Activated B cell treated with CpG ODN at 0.5 μM for 24 hours (primary cell): ENCODE results near the gene SHISAL2A. TPM values are rescaled to one million over a fixed set of nuclear protein-coding genes. Genes with fewer than 3 reads are reported as not detected.

Experiments
- ATAC-seq: fragments of 200-7000 bp; cut with Tn5 transposase; one replicate; pipeline ENCODE4 v1.10.0; 2021; ENCODE audit warnings: low read depth, mild to moderate bottlenecking, moderate library complexity
- CTCF ChIA-PET: fragments of 350-600 bp; sonication (Branson Sonifier 250); formaldehyde crosslinking; loops from one replicate; lab custom pipeline; 2021; ENCODE audit warnings: antibody characterized with exemption; lab: Charles Lee
- POLR2A ChIA-PET: fragments of 350-600 bp; sonication (Branson Sonifier 250); formaldehyde crosslinking; loops from one replicate; lab custom pipeline; 2021; ENCODE audit warnings: antibody characterized with exemption; lab: Charles Lee
- DNase-seq: peaks from one replicate; pipeline ENCODE4 v3.0.0; 2022
- H3K27ac Mint-ChIP-seq: one replicate; pipeline ENCODE4 v1.8.0; 2020; ENCODE audit warnings: mixed read lengths
- H3K27me3 Mint-ChIP-seq: one replicate; pipeline ENCODE4 v1.8.0; 2021; ENCODE audit warnings: mixed read lengths
- H3K36me3 Mint-ChIP-seq: one replicate; pipeline ENCODE4 v1.8.0; 2021; ENCODE audit warnings: low read depth, mixed read lengths
- H3K4me1 Mint-ChIP-seq: one replicate; pipeline ENCODE4 v1.8.0; 2021; ENCODE audit warnings: mixed read lengths
- H3K4me3 Mint-ChIP-seq: one replicate; pipeline ENCODE4 v1.8.0; 2020; ENCODE audit warnings: mild to moderate bottlenecking, mixed read lengths
- H3K9me3 Mint-ChIP-seq: one replicate; pipeline ENCODE4 v1.8.0; 2020; ENCODE audit warnings: mixed read lengths
- intact Hi-C: fragments of 100-400 bp; cut with micrococcal nuclease; formaldehyde crosslinking; loops from one replicate; pipeline ENCODE4 v1.15.1; 2024
- total RNA-seq: library from RNA; stranded (reverse); gene quantifications from 2 replicates; pipeline ENCODE4 v1.2.3, GENCODE V29; 2022
- TF ChIP-seq, protein P1 (sequence below): fragments of 200-600 bp; IDR thresholded peaks from one replicate; pipeline ENCODE4 v1.8.0; 2022; ENCODE audit warnings: antibody characterized with exemption, mild to moderate bottlenecking

SHISAL2A gene
- total RNA-seq, 1 donor from 2014 or later, result 44.2 TPM

DNA sequence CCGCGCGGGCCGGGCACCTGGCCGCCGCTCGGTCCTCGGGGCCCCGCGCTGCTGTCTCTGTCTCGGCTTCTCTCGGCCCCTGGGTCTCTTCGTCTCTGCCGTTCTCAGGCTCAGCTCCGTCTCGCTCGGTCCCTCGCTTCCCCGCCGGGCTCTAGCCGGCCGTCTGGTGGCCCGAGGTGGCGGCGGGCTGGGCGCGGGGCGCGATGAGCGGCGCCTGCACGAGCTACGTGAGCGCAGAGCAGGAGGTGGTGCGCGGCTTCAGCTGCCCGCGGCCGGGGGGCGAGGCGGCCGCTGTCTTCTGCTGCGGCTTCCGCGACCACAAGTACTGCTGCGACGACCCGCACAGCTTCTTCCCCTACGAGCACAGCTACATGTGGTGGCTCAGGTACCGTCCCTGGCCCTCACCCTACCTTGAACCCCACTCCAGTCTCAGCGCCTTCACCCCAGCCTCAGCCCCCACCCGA, 355 bp downstream of the SHISAL2A start:
- peak; percentile 54 for DNase-seq
- H3K9me3 Mint-ChIP-seq, result no peaks in the 10 kb centered on the region
- intact Hi-C loops, result loop anchor here (1.0 to 10.0 kb wide), 2 partner anchors 81 to 1129 kb away; no protein-coding TSS in a partner anchor
- H3K36me3 Mint-ChIP-seq, result peaks cover 27% of the 10 kb centered on the region
- peak overlapping the region; percentile 97 for H3K4me3 Mint-ChIP-seq
- no peaks in the 10 kb centered on the region for H3K27me3 Mint-ChIP-seq
- peak; percentile 1 for ATAC-seq
- peaks cover 83% of the 10 kb centered on the region for H3K4me1 Mint-ChIP-seq
- TF ChIP-seq, protein P1, sequence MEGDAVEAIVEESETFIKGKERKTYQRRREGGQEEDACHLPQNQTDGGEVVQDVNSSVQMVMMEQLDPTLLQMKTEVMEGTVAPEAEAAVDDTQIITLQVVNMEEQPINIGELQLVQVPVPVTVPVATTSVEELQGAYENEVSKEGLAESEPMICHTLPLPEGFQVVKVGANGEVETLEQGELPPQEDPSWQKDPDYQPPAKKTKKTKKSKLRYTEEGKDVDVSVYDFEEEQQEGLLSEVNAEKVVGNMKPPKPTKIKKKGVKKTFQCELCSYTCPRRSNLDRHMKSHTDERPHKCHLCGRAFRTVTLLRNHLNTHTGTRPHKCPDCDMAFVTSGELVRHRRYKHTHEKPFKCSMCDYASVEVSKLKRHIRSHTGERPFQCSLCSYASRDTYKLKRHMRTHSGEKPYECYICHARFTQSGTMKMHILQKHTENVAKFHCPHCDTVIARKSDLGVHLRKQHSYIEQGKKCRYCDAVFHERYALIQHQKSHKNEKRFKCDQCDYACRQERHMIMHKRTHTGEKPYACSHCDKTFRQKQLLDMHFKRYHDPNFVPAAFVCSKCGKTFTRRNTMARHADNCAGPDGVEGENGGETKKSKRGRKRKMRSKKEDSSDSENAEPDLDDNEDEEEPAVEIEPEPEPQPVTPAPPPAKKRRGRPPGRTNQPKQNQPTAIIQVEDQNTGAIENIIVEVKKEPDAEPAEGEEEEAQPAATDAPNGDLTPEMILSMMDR, result no peak
- ChIA-PET CTCF (interaction anchor here (1.0 to 4.8 kb wide), 7 partner anchors 9 to 80 kb away, joined by 3 to 23 read pairs (median 5); partner anchors contain the start of gene TUT4), POLR2A (interaction anchor here (0.5 to 8.3 kb wide), 29 partner anchors 8 to 267 kb away, joined by 3 to 163 read pairs (median 7); partner anchors contain the start of genes COA7, ORC1, PRPF38A and TUT4)
- peak overlapping the region; percentile 98 for H3K27ac Mint-ChIP-seq

DNA sequence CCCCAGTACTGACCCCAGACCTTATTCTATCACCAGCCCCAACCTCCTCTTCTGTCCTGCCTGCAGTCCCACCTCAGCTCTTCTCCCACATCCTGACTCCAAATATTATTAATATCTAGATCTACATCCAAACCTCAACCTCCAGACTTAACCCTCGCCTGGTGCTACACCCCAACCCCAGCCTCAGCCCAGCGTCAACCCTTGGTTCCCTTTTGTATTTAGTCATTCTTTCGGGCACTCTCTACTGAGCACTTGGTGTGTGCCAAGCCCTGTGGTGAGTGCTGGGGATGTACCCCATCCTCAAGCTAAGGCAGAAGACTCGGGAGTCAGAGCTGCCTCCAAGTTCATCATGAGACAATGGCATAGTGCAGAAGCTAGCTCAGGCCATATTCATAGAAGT, 1.1 kb downstream of the SHISAL2A start:
- POLR2A ChIA-PET, result interaction anchor here (0.8 to 8.3 kb wide), 17 partner anchors 14 to 139 kb away, joined by 3 to 163 read pairs (median 9); partner anchors contain the start of genes GPX7 and TUT4
- no peak for ATAC-seq

DNA sequence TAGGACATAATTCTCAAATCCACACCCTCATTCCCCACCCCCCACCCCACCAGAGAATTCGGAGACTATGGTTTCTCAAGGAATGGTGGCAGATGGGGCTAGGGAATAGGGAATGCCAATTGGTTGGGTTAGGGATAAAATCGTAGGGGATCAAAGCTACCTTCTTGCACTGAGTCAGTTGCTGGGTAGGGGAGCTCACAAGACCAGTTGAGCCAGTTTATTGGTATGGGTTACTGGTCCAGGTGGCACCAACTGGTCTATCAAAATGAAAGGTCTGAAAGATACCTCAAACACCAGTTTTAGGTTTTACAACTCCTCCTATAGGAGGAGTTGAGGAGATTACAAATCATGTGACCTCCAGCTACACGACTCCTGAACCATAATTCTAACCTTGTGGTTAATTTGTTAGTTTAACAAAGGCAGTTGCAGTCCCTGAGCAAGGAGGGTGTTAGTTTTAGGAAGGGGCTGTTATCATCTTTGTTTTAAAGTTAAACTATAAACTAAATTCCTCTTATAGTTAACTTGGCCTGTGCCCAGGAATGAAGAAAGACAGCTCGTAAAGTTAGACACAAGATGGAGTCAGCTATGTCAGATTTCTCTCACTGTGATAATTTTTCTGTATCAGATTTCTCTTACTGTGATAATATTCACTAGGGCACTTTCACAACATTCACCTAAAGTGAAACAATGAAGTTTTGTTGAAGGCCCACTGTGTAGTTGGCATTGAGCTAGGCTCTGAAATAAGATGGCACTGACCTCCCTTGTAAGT, 2.5 kb downstream of the SHISAL2A start:
- DNase-seq (no peak), ATAC-seq (no peak)
- intact Hi-C loops, result loop anchor here (2.0 to 10.0 kb wide), 2 partner anchors 105 to 1131 kb away; no protein-coding TSS in a partner anchor
- Mint-ChIP-seq H3K4me1 (peaks cover 88% of the 10 kb centered on the region), H3K36me3 (peaks cover 25% of the 10 kb centered on the region), H3K27ac (peak overlapping the region; percentile 98), H3K9me3 (peaks cover 3% of the 10 kb centered on the region), H3K27me3 (no peaks in the 10 kb centered on the region), H3K4me3 (peak overlapping the region; percentile 62)
- CTCF ChIA-PET, result interaction anchor here (1.6 to 4.8 kb wide), 2 partner anchors 24 to 31 kb away, joined by 5 to 23 read pairs; no protein-coding TSS in a partner anchor
- POLR2A ChIA-PET, result interaction anchor here (0.6 to 8.3 kb wide), 11 partner anchors 8 to 130 kb away, joined by 4 to 163 read pairs (median 8); partner anchors contain the start of genes GPX7 and TUT4
- TF ChIP-seq, protein P1, result no peak

More for the DNA sequence above, 1.1 kb downstream of the SHISAL2A start:
- Mint-ChIP-seq H3K36me3 (peaks cover 25% of the 10 kb centered on the region), H3K27me3 (no peaks in the 10 kb centered on the region), H3K4me3 (peak overlapping the region; percentile 97), H3K4me1 (peaks cover 85% of the 10 kb centered on the region), H3K27ac (peak overlapping the region; percentile 98), H3K9me3 (no peaks in the 10 kb centered on the region)
- TF ChIP-seq, protein P1, result no peak
- intact Hi-C loops, result loop anchor here (10.0 kb wide), 1 partner anchor 1129 kb away; no protein-coding TSS in a partner anchor
- CTCF ChIA-PET, result interaction anchor here (1.4 to 4.8 kb wide), 4 partner anchors 26 to 52 kb away, joined by 4 to 23 read pairs (median 8); no protein-coding TSS in a partner anchor
- DNase-seq, result no peak

DNA sequence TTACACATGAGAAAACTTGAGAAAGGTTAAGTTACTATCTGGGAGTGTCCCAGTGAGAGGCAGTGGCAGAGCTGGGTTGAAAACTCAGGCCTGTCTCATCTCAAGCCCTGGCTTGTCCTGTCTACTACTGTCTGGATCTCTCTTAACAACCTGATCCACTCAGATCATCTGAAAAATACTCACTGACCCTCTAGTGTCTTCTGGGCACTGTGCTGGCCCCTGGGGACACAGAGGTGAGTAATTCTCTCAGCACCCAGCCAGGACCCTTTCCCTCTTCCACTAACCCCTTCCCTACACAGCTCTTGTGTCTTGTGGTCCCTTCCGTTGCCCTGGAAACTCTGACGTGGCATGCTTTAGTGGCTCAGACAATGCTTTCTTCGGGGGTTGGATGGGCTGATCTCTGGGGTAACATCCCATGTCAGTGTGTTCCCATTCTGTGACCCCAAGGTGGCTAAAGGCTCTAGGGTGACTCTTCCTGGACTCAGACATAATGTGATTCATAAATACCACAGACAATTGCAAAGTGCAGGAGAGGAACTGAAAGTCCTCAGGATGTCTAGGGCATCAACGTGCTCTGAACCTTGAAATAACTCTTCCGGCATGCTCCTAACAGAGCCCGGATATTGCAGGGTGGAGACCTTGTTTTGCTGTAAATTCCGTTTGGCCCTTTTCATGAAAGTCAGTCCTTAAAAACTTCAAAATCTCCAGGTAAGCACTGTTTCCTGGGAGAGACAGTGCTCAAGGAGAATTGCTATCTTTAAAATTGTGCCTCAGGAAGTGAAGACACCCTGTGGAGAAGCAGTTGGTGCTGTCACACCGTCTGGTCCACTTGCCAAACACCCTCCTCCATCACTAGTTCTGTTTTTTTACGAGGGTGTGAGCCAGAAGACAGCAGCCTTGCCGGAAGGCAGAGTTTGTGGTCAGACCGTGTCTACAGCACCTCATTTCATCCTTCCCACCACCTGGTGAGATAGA, 4.0 kb downstream of the SHISAL2A start:
- H3K27me3 Mint-ChIP-seq, result no peaks in the 10 kb centered on the region
- peak overlapping the region; percentile 99 for H3K27ac Mint-ChIP-seq
- DNase-seq (peak; percentile 67), ATAC-seq (peak; percentile 69)
- peak overlapping the region; percentile 81 for H3K4me3 Mint-ChIP-seq
- H3K4me1 Mint-ChIP-seq, result peaks cover 90% of the 10 kb centered on the region
- H3K9me3 Mint-ChIP-seq, result peaks cover 3% of the 10 kb centered on the region
- POLR2A ChIA-PET, result interaction anchor here (0.6 to 8.3 kb wide), 14 partner anchors 8 to 233 kb away, joined by 3 to 163 read pairs (median 5); partner anchors contain the start of genes ORC1, PRPF38A and TUT4
- TF ChIP-seq, protein P1, result no peak
- intact Hi-C loops, result loop anchor here (1.0 to 10.0 kb wide), 9 partner anchors 22 to 1132 kb away; partner anchors contain the start of genes GPX7, ORC1 and PRPF38A
- CTCF ChIA-PET, result interaction anchor here (4.8 kb wide), 1 partner anchor 29 kb away, joined by 23 read pairs; no protein-coding TSS in a partner anchor
- H3K36me3 Mint-ChIP-seq, result peaks cover 29% of the 10 kb centered on the region
